Activated CD4-positive, alpha-beta T cell treated with anti-CD3 and anti-CD28 coated beads for 36 hours (primary cell): ENCODE measurements around the gene SSR4. TPM values are rescaled to one million over a fixed set of nuclear protein-coding genes. Genes with fewer than 3 reads are reported as not detected.

Experiments
- ATAC-seq: fragments of 200-7000 bp; cut with Tn5 transposase; one replicate; pipeline ENCODE4 v1.10.0; 2021; ENCODE audit warnings: mild to moderate bottlenecking, moderate library complexity
- CTCF ChIA-PET: fragments of 350-600 bp; sonication (Branson Sonifier 250); formaldehyde crosslinking; loops from one replicate; lab custom pipeline; 2021; ENCODE audit warnings: antibody characterized with exemption; lab: Charles Lee
- POLR2A ChIA-PET: fragments of 350-600 bp; sonication (Branson Sonifier 250); formaldehyde crosslinking; loops from one replicate; lab custom pipeline; 2021; ENCODE audit warnings: antibody characterized with exemption, inconsistent platforms; lab: Charles Lee
- DNase-seq: peaks from one replicate; pipeline ENCODE4 v3.0.0-alpha.2; 2020
- H3K27ac Mint-ChIP-seq: one replicate; pipeline ENCODE4 v1.8.0; 2021; ENCODE audit warnings: mixed read lengths
- H3K27me3 Mint-ChIP-seq: one replicate; pipeline ENCODE4 v1.8.0; 2021; ENCODE audit warnings: mixed read lengths
- H3K36me3 Mint-ChIP-seq: one replicate; pipeline ENCODE4 v1.8.0; 2021; ENCODE audit warnings: low read depth, mixed read lengths
- H3K4me1 Mint-ChIP-seq: one replicate; pipeline ENCODE4 v1.8.0; 2021; ENCODE audit warnings: mixed read lengths
- H3K4me3 Mint-ChIP-seq: one replicate; pipeline ENCODE4 v1.8.0; 2021; ENCODE audit warnings: mild to moderate bottlenecking, moderate library complexity, mixed read lengths
- H3K9me3 Mint-ChIP-seq: one replicate; pipeline ENCODE4 v1.8.0; 2021; ENCODE audit warnings: low read depth, mixed read lengths
- intact Hi-C, 2 experiments: fragments of 100-400 bp; cut with DNase I in 1 of 2; cut with micrococcal nuclease in 1 of 2; formaldehyde crosslinking; loops; one replicate each; pipeline versions ENCODE4 v1.14.2 to v1.15.1; 2022 to 2024; cut with DNase I, micrococcal nuclease
- total RNA-seq, 2 experiments: library from RNA; stranded (reverse); gene quantifications; one replicate each; pipeline ENCODE4 v1.2.3, GENCODE V29; 2021

SSR4 gene
- total RNA-seq, 2 experiments from 2014 or later: 124 to 146 TPM

DNA sequence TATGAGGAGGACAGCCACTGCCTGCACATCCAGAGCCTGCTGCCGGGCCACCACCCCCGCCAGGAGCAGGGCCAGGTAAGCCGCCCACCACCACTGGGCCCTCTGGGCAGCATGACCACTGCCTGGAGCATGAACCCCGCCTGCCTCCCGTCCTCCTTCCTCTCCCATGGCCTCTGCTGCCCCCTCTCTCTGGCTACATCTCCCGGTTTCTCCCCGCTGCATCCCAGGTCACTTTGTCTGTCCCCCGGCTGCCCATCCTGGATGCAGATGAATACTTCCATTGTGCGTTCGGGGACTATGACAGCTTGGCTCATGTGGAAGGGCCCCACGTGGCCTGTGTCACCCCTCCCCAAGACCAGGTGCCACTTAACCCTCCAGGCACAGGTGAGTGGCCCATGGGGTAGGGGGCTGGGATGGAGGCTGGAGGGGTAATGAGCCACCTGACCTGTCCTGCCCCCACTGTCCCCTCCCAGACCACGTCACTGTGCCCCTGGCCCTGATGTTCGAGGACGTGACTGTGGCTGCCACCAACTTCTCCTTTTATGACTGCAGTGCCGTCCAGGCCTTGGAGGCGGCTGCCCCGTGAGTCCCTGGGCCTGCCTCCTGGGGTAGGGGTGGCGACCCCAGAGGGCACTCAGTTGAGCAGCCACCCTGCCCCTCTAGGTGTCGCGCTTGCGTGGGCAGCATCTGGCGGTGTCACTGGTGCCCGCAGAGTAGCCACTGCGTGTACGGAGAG, 24.4 kb upstream of the SSR4 start:
- H3K4me1 Mint-ChIP-seq: peaks cover 6% of the 10 kb centered on the region
- ATAC-seq (no peak), DNase-seq (no peak)
- no peaks in the 10 kb centered on the region for H3K27me3 Mint-ChIP-seq
- intact Hi-C loops: loop anchor here in 1 of 2 experiments (5.0 kb wide), 2 partner anchors 47 to 757 kb away; no protein-coding TSS in a partner anchor
- H3K36me3 Mint-ChIP-seq: no peaks in the 10 kb centered on the region
- H3K4me3 Mint-ChIP-seq: no peak overlapping the region
- ChIA-PET CTCF (no interaction called here), POLR2A (no interaction called here)
- no peaks in the 10 kb centered on the region for H3K9me3 Mint-ChIP-seq
- H3K27ac Mint-ChIP-seq: no peak overlapping the region

DNA sequence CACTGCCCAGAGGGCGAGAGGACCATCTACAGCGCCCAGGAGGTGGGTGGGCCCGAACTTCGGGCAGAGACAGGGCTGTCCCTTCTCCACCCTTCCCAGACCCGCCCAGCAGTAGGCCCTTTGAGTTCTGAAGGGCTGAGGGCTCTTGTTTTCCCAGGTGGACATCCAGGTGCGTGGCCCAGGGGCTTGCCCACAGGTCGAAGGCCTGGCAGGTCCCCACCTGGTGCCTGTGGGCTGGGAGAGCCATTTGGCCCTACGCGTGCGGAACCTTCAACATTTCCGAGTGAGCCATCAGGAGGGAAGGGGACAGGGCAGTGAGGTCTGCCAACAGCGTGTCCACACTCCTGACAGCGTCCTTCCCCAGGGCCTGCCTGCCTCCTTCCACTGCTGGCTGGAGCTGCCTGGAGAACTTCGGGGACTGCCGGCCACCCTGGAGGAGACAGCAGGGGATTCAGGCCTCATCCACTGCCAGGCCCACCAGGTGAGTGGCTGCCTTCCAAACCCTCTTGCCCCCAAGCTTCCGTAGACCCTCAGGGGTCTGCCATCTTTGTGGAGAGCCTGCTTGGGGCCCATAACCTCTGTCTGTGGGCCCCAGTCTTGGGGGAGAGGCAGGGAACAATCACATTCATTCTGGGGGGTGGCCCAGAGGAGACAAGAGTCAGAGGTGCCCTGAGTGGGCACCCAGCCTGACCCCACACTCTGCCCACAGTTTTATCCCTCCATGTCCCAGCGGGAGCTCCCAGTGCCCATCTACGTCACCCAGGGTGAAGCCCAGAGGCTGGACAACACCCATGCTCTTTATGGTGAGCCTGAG, 23.7 kb upstream of the SSR4 start:
- no peak for DNase-seq
- H3K4me3 Mint-ChIP-seq: no peak overlapping the region
- no peaks in the 10 kb centered on the region for H3K9me3 Mint-ChIP-seq
- no peaks in the 10 kb centered on the region for H3K27me3 Mint-ChIP-seq
- intact Hi-C loops: no loop called here
- H3K27ac Mint-ChIP-seq: no peak overlapping the region
- ChIA-PET POLR2A (no interaction called here), CTCF (no interaction called here)
- ATAC-seq: no peak
- H3K36me3 Mint-ChIP-seq: no peaks in the 10 kb centered on the region
- H3K4me1 Mint-ChIP-seq: peaks cover 6% of the 10 kb centered on the region

DNA sequence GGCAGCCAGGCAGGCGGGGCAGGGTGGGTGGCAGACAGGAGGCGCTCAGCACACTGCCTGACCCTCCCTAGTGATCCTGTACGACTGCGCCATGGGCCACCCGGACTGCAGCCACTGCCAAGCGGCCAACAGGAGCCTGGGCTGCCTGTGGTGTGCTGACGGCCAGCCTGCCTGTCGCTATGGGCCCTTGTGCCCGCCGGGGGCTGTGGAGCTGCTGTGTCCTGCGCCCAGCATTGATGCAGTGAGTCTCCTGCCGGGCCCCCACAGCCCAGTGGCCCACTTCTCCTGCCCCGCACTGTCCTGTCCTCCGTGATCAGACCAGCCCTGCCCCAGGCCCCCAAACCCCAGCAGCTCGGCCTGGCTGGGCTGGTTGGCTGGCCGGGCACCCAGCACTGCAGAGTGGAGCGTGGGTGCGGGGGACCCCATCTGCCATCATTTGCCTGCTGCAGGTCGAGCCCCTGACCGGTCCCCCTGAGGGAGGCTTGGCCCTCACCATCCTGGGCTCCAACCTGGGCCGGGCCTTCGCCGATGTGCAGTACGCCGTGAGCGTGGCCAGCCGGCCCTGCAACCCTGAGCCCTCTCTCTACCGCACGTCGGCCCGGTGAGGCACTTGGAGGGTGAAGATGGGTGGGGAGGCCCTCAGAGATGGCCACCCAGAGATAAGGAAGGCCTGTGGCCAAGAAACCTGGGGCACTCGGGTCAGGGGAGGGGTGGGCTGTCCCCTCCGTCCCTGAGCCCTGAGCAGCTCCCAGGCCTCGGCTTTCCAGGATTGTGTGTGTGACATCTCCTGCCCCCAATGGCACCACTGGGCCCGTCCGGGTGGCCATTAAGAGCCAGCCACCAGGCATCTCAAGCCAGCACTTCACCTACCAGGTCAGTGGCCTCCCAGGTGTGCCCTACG, 22.8 kb upstream of the SSR4 start:
- DNase-seq (no peak), ATAC-seq (no peak)
- POLR2A ChIA-PET: no interaction called here
- H3K27ac Mint-ChIP-seq: no peak overlapping the region
- no peaks in the 10 kb centered on the region for H3K9me3 Mint-ChIP-seq
- CTCF ChIA-PET: no interaction called here
- no peaks in the 10 kb centered on the region for H3K27me3 Mint-ChIP-seq
- no peaks in the 10 kb centered on the region for H3K36me3 Mint-ChIP-seq
- peaks cover 2% of the 10 kb centered on the region for H3K4me1 Mint-ChIP-seq
- no peak overlapping the region for H3K4me3 Mint-ChIP-seq
- intact Hi-C loops: no loop called here

DNA sequence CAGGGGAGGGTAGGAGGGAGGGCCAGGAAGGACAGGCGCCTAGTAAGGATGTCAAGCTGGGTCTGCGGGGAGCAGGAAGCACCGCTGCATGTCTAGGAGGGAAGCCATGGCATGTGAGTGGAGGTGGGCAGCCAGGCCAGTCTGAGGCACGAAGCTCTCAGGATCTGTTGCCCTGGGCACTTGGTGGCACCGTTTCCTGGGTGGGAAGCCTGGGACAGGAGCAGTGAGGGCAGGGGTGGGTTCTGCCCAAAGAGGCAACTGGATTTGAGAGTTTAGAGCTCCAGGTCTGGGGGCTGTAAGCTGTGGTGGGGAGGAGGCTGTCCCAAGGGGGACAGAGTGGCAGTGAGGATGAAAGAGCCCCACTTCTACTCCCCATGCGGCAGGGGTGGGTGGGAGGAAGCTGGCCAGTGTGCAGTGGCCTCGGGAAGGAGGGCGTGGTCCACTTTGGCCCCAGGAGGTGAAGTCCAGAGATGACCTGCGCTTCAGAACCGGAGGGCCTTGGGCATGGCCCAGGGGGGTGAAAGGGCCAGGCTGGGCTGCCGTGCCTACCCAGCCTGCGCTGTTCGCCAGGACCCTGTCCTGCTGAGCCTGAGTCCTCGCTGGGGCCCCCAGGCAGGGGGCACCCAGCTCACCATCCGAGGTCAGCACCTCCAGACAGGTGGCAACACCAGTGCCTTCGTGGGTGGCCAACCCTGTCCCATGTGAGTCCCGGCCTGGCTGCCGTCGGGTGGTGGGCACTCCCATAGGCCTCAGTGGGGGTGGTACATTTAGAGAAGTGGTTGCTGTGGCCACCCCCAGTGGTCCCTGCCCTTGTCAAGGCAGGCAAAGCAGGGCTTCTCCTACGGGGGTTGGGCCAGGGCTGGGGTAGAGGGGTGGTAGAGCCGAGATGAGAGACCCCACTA, 21.9 kb upstream of the SSR4 start:
- no peak overlapping the region for H3K4me3 Mint-ChIP-seq
- ATAC-seq: no peak
- CTCF ChIA-PET: no interaction called here
- no peaks in the 10 kb centered on the region for H3K27me3 Mint-ChIP-seq
- intact Hi-C loops: no loop called here
- no peak for DNase-seq
- no peaks in the 10 kb centered on the region for H3K9me3 Mint-ChIP-seq
- POLR2A ChIA-PET: no interaction called here
- no peaks in the 10 kb centered on the region for H3K36me3 Mint-ChIP-seq
- no peak overlapping the region for H3K27ac Mint-ChIP-seq
- no peaks in the 10 kb centered on the region for H3K4me1 Mint-ChIP-seq

DNA sequence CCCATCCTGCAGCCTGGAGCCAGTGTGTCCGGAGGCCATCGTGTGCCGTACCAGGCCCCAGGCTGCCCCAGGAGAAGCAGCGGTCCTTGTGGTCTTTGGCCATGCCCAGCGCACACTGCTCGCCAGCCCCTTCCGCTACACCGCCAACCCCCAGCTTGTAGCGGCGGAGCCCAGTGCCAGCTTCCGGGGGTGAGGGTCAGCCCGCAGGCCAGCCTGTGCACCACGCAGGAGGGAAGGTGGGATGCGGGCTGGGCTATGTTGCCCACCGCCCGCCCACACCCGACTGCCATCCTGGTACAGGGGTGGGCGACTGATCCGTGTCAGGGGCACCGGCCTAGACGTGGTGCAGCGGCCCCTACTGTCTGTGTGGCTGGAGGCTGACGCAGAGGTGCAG, 21.3 kb upstream of the SSR4 start:
- Mint-ChIP-seq H3K27ac (no peak overlapping the region), H3K9me3 (no peaks in the 10 kb centered on the region), H3K4me1 (no peaks in the 10 kb centered on the region), H3K27me3 (no peaks in the 10 kb centered on the region), H3K36me3 (no peaks in the 10 kb centered on the region), H3K4me3 (no peak overlapping the region)
- DNase-seq: peak; percentile 1
- no peak for ATAC-seq
- intact Hi-C loops: no loop called here
- POLR2A ChIA-PET: no interaction called here
- CTCF ChIA-PET: no interaction called here

DNA sequence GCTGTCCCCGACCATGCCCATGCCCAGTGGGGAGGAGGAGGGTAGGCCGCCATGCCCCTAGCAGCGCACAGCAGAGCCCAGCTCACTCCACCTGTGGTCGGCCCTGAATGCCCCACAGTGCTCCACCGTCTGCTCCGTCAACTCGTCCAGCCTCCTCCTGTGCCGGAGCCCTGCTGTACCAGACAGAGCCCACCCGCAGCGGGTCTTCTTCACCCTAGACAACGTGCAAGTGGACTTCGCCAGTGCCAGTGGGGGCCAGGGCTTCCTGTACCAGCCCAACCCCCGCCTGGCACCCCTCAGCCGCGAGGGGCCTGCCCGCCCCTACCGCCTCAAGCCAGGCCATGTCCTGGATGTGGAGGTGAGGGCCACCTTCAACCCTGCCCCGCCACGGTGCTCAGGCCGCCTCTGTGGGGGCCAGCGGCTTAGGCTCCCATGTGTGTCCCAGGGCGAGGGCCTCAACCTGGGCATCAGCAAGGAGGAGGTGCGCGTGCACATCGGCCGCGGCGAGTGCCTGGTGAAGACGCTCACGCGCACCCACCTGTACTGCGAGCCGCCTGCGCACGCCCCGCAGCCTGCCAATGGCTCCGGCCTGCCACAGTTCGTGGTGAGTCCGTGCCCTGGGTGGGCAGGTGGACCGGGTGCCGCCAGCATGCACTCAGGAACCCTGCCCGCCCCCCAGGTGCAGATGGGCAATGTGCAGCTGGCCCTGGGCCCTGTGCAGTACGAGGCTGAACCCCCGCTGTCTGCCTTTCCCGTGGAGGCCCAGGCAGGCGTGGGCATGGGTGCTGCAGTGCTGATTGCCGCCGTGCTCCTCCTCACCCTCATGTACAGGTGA, 20.5 kb upstream of the SSR4 start:
- Mint-ChIP-seq H3K4me3 (no peak overlapping the region), H3K27me3 (no peaks in the 10 kb centered on the region), H3K9me3 (no peaks in the 10 kb centered on the region), H3K36me3 (no peaks in the 10 kb centered on the region), H3K4me1 (no peaks in the 10 kb centered on the region), H3K27ac (no peak overlapping the region)
- POLR2A ChIA-PET: no interaction called here
- intact Hi-C loops: no loop called here
- no peak for ATAC-seq
- CTCF ChIA-PET: no interaction called here
- DNase-seq: peak; percentile 2

DNA sequence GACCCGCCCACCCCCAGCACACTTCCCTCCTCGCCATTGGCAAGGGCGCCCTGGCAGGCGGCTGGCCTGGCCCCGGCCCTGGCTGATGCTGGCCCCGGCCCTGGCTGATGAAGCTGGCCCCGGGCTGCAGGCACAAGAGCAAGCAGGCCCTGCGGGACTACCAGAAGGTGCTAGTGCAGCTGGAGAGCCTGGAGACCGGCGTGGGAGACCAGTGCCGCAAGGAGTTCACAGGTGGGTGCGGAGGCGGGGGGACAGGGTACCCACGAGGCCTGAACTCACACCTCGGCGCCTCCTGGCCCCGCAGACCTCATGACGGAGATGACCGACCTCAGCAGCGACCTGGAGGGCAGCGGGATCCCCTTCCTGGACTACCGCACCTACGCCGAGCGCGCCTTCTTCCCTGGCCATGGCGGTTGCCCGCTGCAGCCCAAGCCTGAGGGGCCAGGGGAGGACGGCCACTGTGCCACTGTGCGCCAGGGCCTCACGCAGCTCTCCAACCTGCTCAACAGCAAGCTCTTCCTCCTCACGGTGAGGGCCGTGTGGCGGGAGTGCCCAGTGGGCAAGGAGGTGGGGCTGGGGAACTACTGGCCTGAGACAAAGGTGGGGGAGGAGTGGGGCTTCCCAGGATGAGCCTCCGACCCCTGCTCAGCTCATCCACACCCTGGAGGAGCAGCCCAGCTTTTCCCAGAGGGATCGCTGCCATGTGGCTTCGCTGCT, 19.7 kb upstream of the SSR4 start:
- ChIA-PET CTCF (no interaction called here), POLR2A (no interaction called here)
- intact Hi-C loops: no loop called here
- no peaks in the 10 kb centered on the region for H3K36me3 Mint-ChIP-seq
- H3K4me3 Mint-ChIP-seq: no peak overlapping the region
- ATAC-seq (no peak), DNase-seq (peak; percentile 2)
- H3K27ac Mint-ChIP-seq: no peak overlapping the region
- peaks cover under 1% of the 10 kb centered on the region for H3K27me3 Mint-ChIP-seq
- no peaks in the 10 kb centered on the region for H3K4me1 Mint-ChIP-seq
- H3K9me3 Mint-ChIP-seq: no peaks in the 10 kb centered on the region

DNA sequence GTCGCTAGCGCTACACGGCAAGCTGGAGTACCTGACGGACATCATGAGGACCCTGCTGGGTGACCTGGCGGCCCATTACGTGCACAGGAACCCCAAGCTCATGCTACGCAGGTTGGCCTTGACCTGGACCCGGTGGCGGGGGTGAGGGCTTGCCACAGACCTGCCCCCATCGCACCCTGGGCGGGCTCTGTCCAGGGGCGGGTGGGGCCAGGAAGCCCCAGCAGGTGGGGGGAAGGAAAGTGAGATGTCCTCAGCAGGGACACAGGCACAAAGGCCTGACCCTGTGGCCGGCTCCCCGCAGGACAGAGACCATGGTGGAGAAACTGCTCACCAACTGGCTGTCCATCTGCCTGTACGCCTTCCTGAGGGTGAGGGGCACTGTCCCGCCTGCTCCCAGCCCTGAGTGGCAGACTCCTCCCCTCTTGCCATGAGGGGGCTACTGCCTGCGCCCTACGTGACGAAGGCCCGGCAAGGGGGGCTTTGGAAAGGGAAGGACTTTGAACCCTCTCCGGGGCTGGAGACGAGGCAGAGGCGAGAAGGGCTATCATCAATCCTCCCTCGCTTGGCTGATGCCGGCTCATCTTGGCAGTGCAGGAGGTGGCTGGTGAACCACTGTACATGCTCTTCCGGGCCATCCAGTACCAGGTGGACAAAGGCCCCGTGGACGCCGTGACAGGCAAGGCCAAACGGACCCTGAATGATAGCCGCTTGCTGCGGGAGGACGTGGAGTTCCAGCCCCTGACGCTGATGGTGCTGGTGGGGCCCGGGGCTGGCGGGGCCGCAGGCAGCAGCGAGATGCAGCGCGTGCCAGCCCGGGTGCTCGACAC, 19.0 kb upstream of the SSR4 start:
- Mint-ChIP-seq H3K4me3 (no peak overlapping the region), H3K27me3 (peaks cover 3% of the 10 kb centered on the region), H3K36me3 (no peaks in the 10 kb centered on the region), H3K9me3 (no peaks in the 10 kb centered on the region), H3K4me1 (peaks cover 6% of the 10 kb centered on the region), H3K27ac (no peak overlapping the region)
- intact Hi-C loops: no loop called here
- no peak for ATAC-seq
- CTCF ChIA-PET: no interaction called here
- peak; percentile 2 for DNase-seq
- POLR2A ChIA-PET: no interaction called here

DNA sequence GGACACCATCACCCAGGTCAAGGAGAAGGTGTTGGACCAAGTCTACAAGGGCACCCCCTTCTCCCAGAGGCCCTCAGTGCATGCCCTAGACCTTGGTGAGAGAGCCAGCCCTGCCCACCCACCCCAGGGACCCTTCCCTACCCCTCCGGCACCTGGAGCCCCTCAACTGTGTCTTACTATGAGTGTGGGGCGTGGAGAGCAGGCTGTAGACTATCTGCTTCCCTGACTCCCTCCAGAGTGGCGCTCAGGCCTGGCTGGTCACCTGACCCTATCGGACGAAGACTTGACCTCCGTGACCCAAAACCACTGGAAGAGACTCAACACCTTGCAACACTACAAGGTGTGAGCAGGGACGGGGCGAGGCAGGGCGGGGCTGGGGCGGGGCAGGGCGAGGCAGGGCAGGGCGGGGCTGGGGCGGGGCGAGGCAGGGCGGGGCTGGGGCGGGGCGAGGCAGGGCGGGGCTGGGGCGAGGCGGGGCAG, 18.3 kb upstream of the SSR4 start:
- Mint-ChIP-seq H3K4me3 (no peak overlapping the region), H3K9me3 (no peaks in the 10 kb centered on the region), H3K4me1 (peaks cover 6% of the 10 kb centered on the region), H3K27ac (no peak overlapping the region), H3K27me3 (peaks cover 3% of the 10 kb centered on the region), H3K36me3 (no peaks in the 10 kb centered on the region)
- POLR2A ChIA-PET: no interaction called here
- DNase-seq (no peak), ATAC-seq (no peak)
- CTCF ChIA-PET: no interaction called here
- intact Hi-C loops: no loop called here
